Measurements from ENCODE around the gene CEP162. TPM values are rescaled to one million over a fixed set of nuclear protein-coding genes. Genes with fewer than 3 reads are reported as not detected.

CEP162 gene
- total RNA-seq, 1 experiment from 2014 or later = 7.9 TPM

GRCh38 chr6:84078335-84078734 is 149.1 kb downstream of the CEP162 start:
- TF ChIP-seq, protein P1, sequence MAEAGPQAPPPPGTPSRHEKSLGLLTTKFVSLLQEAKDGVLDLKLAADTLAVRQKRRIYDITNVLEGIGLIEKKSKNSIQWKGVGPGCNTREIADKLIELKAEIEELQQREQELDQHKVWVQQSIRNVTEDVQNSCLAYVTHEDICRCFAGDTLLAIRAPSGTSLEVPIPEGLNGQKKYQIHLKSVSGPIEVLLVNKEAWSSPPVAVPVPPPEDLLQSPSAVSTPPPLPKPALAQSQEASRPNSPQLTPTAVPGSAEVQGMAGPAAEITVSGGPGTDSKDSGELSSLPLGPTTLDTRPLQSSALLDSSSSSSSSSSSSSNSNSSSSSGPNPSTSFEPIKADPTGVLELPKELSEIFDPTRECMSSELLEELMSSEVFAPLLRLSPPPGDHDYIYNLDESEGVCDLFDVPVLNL (CRISPR knock-in tag; IDR thresholded peaks at IDR 0.05; ENCODE audit: borderline replicate concordance, low read depth) = no peak
- TF ChIP-seq, protein P2, sequence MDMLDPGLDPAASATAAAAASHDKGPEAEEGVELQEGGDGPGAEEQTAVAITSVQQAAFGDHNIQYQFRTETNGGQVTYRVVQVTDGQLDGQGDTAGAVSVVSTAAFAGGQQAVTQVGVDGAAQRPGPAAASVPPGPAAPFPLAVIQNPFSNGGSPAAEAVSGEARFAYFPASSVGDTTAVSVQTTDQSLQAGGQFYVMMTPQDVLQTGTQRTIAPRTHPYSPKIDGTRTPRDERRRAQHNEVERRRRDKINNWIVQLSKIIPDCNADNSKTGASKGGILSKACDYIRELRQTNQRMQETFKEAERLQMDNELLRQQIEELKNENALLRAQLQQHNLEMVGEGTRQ (CRISPR knock-in tag; IDR thresholded peaks at IDR 0.05) = no peak
- TF ChIP-seq SP1 (CRISPR knock-in tag; conservative IDR thresholded peaks at IDR 0.05) = no peak
- no peak for TF ChIP-seq ZNF423 (CRISPR knock-in tag; IDR thresholded peaks at IDR 0.05)
- no peak for TF ChIP-seq KAT7 (CRISPR knock-in tag; IDR thresholded peaks at IDR 0.05; ENCODE audit: borderline replicate concordance)
- TF ChIP-seq PREB (CRISPR knock-in tag; IDR thresholded peaks at IDR 0.05; ENCODE audit: borderline replicate concordance) = no peak
- no peak for TF ChIP-seq CREM (CRISPR knock-in tag; IDR thresholded peaks at IDR 0.05)
- TF ChIP-seq RELA (CRISPR knock-in tag; IDR thresholded peaks at IDR 0.05; ENCODE audit: borderline replicate concordance) = no peak
- TF ChIP-seq ZNF219 (CRISPR knock-in tag; IDR thresholded peaks at IDR 0.05; ENCODE audit: borderline replicate concordance) = no peak
- no peak for TF ChIP-seq SOX15 (CRISPR knock-in tag; IDR thresholded peaks at IDR 0.05)
- no peak for TF ChIP-seq FOXP1 (CRISPR knock-in tag; IDR thresholded peaks at IDR 0.05; ENCODE audit: borderline replicate concordance)
- no peak for TF ChIP-seq JUN (CRISPR knock-in tag; IDR thresholded peaks at IDR 0.05)
- TF ChIP-seq, protein P3, sequence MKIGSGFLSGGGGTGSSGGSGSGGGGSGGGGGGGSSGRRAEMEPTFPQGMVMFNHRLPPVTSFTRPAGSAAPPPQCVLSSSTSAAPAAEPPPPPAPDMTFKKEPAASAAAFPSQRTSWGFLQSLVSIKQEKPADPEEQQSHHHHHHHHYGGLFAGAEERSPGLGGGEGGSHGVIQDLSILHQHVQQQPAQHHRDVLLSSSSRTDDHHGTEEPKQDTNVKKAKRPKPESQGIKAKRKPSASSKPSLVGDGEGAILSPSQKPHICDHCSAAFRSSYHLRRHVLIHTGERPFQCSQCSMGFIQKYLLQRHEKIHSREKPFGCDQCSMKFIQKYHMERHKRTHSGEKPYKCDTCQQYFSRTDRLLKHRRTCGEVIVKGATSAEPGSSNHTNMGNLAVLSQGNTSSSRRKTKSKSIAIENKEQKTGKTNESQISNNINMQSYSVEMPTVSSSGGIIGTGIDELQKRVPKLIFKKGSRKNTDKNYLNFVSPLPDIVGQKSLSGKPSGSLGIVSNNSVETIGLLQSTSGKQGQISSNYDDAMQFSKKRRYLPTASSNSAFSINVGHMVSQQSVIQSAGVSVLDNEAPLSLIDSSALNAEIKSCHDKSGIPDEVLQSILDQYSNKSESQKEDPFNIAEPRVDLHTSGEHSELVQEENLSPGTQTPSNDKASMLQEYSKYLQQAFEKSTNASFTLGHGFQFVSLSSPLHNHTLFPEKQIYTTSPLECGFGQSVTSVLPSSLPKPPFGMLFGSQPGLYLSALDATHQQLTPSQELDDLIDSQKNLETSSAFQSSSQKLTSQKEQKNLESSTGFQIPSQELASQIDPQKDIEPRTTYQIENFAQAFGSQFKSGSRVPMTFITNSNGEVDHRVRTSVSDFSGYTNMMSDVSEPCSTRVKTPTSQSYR (CRISPR knock-in tag; IDR thresholded peaks at IDR 0.05) = no peak
- TF ChIP-seq, protein P4, sequence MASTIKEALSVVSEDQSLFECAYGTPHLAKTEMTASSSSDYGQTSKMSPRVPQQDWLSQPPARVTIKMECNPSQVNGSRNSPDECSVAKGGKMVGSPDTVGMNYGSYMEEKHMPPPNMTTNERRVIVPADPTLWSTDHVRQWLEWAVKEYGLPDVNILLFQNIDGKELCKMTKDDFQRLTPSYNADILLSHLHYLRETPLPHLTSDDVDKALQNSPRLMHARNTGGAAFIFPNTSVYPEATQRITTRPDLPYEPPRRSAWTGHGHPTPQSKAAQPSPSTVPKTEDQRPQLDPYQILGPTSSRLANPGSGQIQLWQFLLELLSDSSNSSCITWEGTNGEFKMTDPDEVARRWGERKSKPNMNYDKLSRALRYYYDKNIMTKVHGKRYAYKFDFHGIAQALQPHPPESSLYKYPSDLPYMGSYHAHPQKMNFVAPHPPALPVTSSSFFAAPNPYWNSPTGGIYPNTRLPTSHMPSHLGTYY (CRISPR knock-in tag; IDR thresholded peaks at IDR 0.05) = no peak
- H3K4me3 Mint-ChIP-seq = no peak overlapping the region
- H3K36me3 Mint-ChIP-seq = 0 out of 2 replicates have a peak, but pooled peaks cover 1% of the 10 kb centered on the region
- ChIA-PET POLR2A (no interaction called here), CTCF (no interaction called here)
- H3K27me3 Mint-ChIP-seq (ENCODE audit: low read depth) = no peaks in the 10 kb centered on the region; the same call in 1 of the 2 replicates
- peaks cover 35% of the 10 kb centered on the region for H3K4me1 Mint-ChIP-seq
- ATAC-seq (peak; percentile 76), DNase-seq (ENCODE audit: low spot score) (peak; percentile 38)
- peaks cover 9% of the 10 kb centered on the region for H3K9me3 Mint-ChIP-seq
- H3K27ac Mint-ChIP-seq = peak overlapping the region; percentile 71; the same call in 1 of the 2 replicates

DNA sequence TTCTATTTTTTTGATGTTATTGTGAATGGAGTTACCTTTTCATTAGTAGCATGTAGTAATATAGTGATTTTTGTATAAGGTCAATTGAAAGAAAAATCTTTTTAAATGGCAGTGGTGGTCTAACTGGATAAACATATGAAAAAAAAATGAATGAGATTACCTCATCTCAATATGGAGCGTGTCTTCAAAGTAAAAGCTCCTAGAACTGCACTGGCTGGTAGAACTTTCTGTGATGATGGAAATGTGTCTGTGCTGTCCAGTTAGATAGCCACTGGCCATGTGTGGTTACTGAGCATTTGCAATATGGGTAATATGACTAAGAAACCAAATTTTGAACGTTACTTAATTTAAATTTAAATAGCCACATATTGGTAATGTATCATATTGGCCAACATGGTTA is 149.8 kb downstream of the CEP162 start:
- DNase-seq (ENCODE audit: low spot score) = no peak

More for the DNA sequence above, 149.8 kb downstream of the CEP162 start:
- H3K4me3 Mint-ChIP-seq = no peak overlapping the region
- CTCF ChIA-PET = no interaction called here
- peaks cover 12% of the 10 kb centered on the region for H3K9me3 Mint-ChIP-seq
- peaks cover 3% of the 10 kb centered on the region; the same call in 1 of the 2 replicates for H3K36me3 Mint-ChIP-seq
- H3K4me1 Mint-ChIP-seq = peaks cover 28% of the 10 kb centered on the region
- ATAC-seq = no peak
- POLR2A ChIA-PET = no interaction called here
- H3K27me3 Mint-ChIP-seq (ENCODE audit: low read depth) = no peaks in the 10 kb centered on the region
- TF ChIP-seq, protein P5, sequence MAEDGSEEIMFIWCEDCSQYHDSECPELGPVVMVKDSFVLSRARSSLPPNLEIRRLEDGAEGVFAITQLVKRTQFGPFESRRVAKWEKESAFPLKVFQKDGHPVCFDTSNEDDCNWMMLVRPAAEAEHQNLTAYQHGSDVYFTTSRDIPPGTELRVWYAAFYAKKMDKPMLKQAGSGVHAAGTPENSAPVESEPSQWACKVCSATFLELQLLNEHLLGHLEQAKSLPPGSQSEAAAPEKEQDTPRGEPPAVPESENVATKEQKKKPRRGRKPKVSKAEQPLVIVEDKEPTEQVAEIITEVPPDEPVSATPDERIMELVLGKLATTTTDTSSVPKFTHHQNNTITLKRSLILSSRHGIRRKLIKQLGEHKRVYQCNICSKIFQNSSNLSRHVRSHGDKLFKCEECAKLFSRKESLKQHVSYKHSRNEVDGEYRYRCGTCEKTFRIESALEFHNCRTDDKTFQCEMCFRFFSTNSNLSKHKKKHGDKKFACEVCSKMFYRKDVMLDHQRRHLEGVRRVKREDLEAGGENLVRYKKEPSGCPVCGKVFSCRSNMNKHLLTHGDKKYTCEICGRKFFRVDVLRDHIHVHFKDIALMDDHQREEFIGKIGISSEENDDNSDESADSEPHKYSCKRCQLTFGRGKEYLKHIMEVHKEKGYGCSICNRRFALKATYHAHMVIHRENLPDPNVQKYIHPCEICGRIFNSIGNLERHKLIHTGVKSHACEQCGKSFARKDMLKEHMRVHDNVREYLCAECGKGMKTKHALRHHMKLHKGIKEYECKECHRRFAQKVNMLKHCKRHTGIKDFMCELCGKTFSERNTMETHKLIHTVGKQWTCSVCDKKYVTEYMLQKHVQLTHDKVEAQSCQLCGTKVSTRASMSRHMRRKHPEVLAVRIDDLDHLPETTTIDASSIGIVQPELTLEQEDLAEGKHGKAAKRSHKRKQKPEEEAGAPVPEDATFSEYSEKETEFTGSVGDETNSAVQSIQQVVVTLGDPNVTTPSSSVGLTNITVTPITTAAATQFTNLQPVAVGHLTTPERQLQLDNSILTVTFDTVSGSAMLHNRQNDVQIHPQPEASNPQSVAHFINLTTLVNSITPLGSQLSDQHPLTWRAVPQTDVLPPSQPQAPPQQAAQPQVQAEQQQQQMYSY (CRISPR knock-in tag; IDR thresholded peaks at IDR 0.05) = no peak
- TF ChIP-seq OVOL2 (CRISPR knock-in tag; IDR thresholded peaks at IDR 0.05; ENCODE audit: borderline replicate concordance) (no peak), ELF4 (CRISPR knock-in tag; IDR thresholded peaks at IDR 0.05; ENCODE audit: low read depth) (no peak), TEAD4 (CRISPR knock-in tag; IDR thresholded peaks at IDR 0.05) (no peak), MXD4 (CRISPR knock-in tag; IDR thresholded peaks at IDR 0.05; ENCODE audit: borderline replicate concordance) (no peak), KAT7 (CRISPR knock-in tag; IDR thresholded peaks at IDR 0.05; ENCODE audit: borderline replicate concordance) (no peak)
- H3K27ac Mint-ChIP-seq = no peak overlapping the region

Measured in WTC11 (cell line).